ENCODE data around the gene CLSTN2. TPM values are rescaled to one million over a fixed set of nuclear protein-coding genes. Genes with fewer than 3 reads are reported as not detected.

CLSTN2 gene
- polyA plus RNA-seq, 1 experiment = 0.04 TPM

GRCh38 chr3:140522653-140523380 is 587.8 kb downstream of the CLSTN2 start:
- H3K27ac ChIP-seq (ENCODE audit: low read depth, low read length) = no peak overlapping the region
- no peak overlapping the region for H3K4me3 ChIP-seq (ENCODE audit: low read depth, low read length)
- peaks cover 8% of the 10 kb centered on the region for H3K9me3 ChIP-seq (ENCODE audit: control insufficient read depth, insufficient read depth, low read length)
- CTCF ChIA-PET = no interaction called here
- no peaks in the 10 kb centered on the region for H3K27me3 ChIP-seq (ENCODE audit: control insufficient read depth, insufficient read depth, low read length)
- no peak for DNase-seq (ENCODE audit: low read depth, low spot score)
- TF ChIP-seq, protein P1, sequence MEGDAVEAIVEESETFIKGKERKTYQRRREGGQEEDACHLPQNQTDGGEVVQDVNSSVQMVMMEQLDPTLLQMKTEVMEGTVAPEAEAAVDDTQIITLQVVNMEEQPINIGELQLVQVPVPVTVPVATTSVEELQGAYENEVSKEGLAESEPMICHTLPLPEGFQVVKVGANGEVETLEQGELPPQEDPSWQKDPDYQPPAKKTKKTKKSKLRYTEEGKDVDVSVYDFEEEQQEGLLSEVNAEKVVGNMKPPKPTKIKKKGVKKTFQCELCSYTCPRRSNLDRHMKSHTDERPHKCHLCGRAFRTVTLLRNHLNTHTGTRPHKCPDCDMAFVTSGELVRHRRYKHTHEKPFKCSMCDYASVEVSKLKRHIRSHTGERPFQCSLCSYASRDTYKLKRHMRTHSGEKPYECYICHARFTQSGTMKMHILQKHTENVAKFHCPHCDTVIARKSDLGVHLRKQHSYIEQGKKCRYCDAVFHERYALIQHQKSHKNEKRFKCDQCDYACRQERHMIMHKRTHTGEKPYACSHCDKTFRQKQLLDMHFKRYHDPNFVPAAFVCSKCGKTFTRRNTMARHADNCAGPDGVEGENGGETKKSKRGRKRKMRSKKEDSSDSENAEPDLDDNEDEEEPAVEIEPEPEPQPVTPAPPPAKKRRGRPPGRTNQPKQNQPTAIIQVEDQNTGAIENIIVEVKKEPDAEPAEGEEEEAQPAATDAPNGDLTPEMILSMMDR (IDR thresholded peaks at IDR 0.05; ENCODE audit: low read depth, low read length) = no peak
- POLR2A ChIA-PET = no interaction called here

DNA sequence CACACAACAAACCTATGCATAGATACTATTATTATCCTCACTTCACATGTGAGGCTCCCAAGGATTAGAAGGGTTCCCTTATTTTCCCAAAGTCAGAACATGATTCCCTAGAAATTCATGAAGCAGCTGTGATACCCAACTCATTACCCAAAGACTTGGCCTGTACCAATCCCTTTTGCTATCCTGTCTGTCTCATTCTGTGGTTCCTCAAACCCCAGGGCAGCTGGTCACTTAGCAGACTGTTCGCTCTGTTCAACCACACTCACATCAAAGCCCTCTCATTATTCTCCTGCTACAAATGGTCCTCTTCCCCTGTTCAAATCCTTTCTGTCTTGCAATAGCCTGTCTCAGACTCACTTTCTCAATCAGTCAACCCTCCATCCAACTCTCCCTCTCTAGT is 588.6 kb downstream of the CLSTN2 start:
- Histone ChIP-seq H3K9me3 (ENCODE audit: control insufficient read depth, insufficient read depth, low read length) (peaks cover 6% of the 10 kb centered on the region), H3K27me3 (ENCODE audit: control insufficient read depth, insufficient read depth, low read length) (no peaks in the 10 kb centered on the region), H3K4me3 (ENCODE audit: low read depth, low read length) (no peak overlapping the region), H3K27ac (ENCODE audit: low read depth, low read length) (no peak overlapping the region)
- no peak for DNase-seq (ENCODE audit: low read depth, low spot score)
- TF ChIP-seq, protein P1 (IDR thresholded peaks at IDR 0.05; ENCODE audit: low read depth, low read length) = no peak
- CTCF ChIA-PET = no interaction called here
- POLR2A ChIA-PET = no interaction called here

DNA sequence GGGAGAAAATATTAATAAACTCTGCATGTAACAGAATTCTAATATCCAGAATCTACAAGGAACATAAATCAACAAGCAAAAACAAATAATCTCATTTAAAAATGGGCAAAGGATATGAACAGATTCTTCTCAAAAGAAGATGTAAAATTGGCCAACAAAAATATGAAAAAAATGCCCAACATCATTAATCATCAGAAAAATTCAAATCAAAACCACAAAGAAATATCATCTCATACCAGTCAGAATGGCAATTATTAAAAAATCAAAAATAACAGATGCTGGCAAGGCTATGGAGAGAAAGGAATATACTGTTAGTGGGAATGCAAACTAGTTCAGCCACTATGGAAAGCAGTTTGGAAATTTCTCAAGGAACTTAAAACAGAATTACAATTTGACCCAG is 592.2 kb downstream of the CLSTN2 start:
- Histone ChIP-seq H3K9me3 (ENCODE audit: control insufficient read depth, insufficient read depth, low read length) (0 out of 2 replicates have a peak, but pooled peaks cover 3% of the 10 kb centered on the region), H3K4me3 (ENCODE audit: low read depth, low read length) (no peak overlapping the region), H3K27me3 (ENCODE audit: control insufficient read depth, insufficient read depth, low read length) (no peaks in the 10 kb centered on the region), H3K27ac (ENCODE audit: low read depth, low read length) (no peak overlapping the region)
- ChIA-PET CTCF (no interaction called here), POLR2A (no interaction called here)
- TF ChIP-seq, protein P1 (IDR thresholded peaks at IDR 0.05; ENCODE audit: low read depth, low read length) = no peak
- no peak for DNase-seq (ENCODE audit: low read depth, low spot score)

DNA sequence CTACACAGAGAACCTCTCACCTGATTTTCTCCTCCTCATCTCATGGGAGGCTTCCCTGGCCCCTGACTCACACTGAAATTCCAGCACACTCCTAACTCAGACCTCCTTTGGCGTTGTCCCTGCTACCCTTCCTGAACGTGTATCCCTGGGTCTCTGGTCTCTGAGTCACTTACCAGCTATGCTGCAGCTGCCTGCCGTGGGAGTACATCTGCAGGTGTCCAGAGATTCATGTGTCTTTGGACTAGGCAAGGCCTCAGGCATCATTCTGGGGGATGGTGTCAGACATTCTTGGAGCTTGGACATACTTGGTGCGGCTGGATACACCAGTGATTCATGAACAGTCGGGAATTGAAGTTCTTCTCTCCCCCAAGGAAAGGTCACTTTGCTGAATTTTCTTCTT is 594.1 kb downstream of the CLSTN2 start:
- no peaks in the 10 kb centered on the region for H3K27me3 ChIP-seq (ENCODE audit: control insufficient read depth, insufficient read depth, low read length)
- TF ChIP-seq, protein P1 (IDR thresholded peaks at IDR 0.05; ENCODE audit: low read depth, low read length) = no peak
- CTCF ChIA-PET = no interaction called here
- no peak overlapping the region for H3K27ac ChIP-seq (ENCODE audit: low read depth, low read length)
- no peak for DNase-seq (ENCODE audit: low read depth, low spot score)
- H3K9me3 ChIP-seq (ENCODE audit: control insufficient read depth, insufficient read depth, low read length) = no peaks in the 10 kb centered on the region; the same call in 1 of the 2 replicates
- H3K4me3 ChIP-seq (ENCODE audit: low read depth, low read length) = no peak overlapping the region
- POLR2A ChIA-PET = no interaction called here

- ChIA-PET POLR2A (no interaction called here), CTCF (no interaction called here)
- Histone ChIP-seq H3K27ac (ENCODE audit: low read depth, low read length) (no peak overlapping the region), H3K4me3 (ENCODE audit: low read depth, low read length) (no peak overlapping the region), H3K9me3 (ENCODE audit: control insufficient read depth, insufficient read depth, low read length) (no peaks in the 10 kb centered on the region; the same call in 1 of the 2 replicates), H3K27me3 (ENCODE audit: control insufficient read depth, insufficient read depth, low read length) (no peaks in the 10 kb centered on the region)
- TF ChIP-seq, protein P1 (IDR thresholded peaks at IDR 0.05; ENCODE audit: low read depth, low read length) = no peak
- DNase-seq (ENCODE audit: low read depth, low spot score) = no peak
Observed at GRCh38 chr3:140529558-140529957, 594.6 kb downstream of the CLSTN2 start.
